Hippocampal formation (tissue), 2 donors: ENCODE data around the gene RUNDC1.
A peak's percentile ranks its signal among the peaks of the same experiment; 100 is the strongest.
"Not testable (repeated sequence)": the region's sequence is repeated elsewhere in the genome, so short reads cannot be mapped to it uniquely, and the experiment has no call there.

Experiments
- DNase-seq, 2 donors: peaks; one replicate each; lab custom pipeline; 2025; lab: John Stamatoyannopoulos, UW

The RUNDC1 gene

DNA sequence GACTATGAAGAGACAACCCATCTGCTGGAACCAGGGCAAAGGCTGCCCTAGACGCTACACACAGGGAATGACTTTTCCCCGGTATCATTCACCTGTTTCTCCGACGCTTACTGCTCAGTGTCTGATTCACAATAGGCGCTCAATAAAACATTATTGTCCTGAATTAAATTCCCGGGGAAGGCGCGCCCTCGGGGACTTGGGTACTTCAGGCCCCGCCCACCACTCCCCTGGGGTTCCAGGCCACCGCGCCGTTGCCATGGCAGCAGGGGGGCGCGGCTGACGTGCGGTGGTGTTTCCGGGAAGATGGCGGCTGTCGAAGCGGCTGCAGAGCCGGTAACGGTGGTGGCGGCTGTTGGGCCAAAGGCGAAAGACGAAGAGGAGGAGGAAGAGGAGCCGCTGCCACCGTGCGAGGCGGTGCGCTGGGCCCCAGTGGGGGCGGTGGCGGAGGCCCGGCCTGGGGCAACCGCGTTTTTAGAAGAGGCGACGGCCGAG is at the start of gene RUNDC1:
RUNDC1 (plus strand) TSS at position 292 of the 492 bp plus-strand sequence; CDS start at position 304, 12 bp downstream.
- DNase-seq = peak; percentile 70 to 86

DNA sequence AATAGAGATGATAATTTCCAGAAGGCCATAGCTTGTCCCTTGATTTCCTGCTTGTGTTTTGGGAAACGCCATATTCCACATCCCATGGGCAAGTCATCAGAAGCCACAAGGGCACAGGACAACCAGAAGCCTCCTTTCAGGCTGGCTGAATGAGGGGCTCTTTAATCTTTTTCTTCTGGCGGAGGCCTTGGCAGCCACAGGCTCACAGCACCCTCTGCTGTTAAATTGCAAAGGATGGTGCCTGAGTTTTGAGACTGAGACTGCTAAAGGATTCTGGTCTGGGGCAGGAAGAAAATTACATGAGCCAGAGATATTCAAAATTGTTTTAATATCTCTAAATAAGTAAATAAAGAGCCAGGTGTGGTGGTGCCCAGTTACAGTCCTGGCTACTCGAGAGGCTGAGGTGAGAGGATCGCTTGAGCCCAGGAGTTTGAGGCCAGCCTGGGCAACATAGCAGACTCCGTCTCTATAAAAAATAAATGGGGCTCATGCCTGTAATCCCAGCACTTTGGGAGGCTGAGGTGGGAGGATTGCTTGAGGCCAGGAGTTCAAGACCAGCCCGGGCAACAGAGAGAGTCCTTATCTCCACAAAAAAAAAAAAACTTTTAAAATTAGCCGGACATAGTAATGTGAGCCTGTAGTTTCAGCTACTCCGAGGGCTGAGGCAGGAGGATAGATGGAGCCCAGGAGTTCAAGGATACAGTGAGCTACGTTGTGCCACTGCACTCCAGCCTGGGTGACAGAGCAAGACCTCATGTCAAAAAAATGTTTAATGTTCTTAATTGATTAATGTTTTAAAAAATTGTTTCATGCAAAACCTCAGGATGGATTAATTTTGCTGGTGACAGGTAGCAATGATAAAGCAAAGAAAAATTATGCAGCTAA is 42.4 kb upstream of the RUNDC1 start:
- peak; percentile 11 to 47 for DNase-seq

DNA sequence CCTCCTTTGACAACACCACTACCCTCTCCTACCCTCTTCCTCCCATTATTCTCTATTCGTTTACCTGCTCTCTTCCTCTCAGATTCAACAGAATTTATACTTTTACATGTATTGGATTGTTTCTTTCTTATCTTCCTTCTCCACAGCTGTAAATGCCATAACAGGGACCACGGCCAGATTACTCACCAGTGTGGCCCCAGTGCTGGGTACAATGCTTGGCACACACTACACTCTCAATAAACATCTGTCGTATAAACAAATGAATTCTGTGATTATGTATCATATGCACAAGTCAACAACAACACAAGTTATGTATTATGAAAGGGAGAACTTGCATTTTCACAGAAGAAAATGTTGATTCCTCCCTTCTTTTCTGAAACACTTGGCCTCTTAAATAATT is 36.2 kb upstream of the RUNDC1 start:
- no peak for DNase-seq

DNA sequence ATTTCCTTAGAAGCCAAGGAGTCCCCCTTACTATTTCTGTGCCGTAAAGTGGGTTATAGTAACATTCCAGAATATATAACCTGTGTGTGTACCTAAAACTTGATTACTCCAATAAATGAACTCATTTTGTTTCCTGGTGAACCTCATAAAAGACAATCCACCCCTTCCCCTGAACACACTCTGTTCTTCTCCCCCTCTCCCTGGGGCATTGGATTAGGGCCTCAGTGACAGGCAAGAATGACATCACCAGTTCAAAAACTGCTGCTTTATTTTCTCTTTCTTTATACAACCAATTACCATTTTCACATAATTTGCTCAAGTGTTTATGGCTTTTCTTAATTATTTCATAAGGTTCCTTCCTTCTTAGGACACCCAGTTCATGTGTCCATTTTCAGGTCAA is 33.6 kb upstream of the RUNDC1 start:
- no peak for DNase-seq

DNA sequence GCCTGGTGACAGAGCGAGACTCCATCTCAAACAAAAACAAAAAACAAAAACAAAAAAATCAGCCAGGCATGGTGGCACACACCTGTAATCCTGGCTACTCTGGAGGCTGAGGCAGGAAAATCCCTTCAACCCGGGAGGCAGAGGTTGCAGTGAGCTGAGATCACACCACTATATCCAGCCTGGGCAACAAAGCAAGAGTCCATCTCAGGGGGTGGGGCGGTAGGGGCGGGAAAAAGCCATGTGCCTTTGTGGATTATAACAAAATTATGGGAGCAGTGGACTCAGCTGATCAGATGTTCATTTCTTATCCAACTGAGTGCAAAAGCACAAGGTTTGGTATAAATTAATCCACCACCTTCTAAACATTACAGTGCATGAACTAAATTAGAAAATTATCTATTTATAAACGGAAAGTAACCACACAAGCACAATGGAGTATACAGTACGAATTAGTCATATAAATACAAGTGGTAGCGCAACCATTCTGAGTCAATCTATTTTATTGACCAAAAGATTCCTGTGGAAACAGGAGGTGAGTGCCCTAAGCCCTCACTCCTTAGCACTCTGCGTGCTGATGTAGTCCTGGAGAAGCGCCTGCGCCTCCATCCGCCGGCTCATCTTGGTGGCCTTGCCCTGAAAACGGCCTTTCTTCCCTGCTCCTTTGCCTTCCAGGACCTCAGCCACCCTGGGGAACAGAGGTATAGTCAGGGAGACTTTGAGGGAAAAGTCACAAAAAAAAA is 30.2 kb upstream of the RUNDC1 start:
- DNase-seq = no peak

DNA sequence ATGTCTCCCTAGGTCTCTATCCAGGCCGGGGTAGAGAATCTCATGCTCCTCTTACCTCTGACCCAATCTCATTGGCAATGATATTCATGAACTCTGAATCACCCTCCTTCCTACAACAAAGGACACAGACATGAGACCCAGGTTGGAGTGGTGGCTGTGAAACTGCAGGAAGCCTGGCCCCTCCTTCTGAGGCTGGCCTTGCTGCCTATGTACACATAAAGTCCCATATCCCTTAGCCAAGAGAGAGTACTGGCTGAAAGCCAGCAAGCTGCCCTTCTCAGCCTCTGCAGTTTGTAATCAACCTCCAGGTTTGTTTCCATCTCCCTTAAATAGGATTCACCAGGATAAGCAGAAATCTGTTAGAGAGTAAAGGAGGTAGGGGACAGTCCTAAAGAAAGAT is 26.7 kb upstream of the RUNDC1 start:
- DNase-seq = no peak

DNA sequence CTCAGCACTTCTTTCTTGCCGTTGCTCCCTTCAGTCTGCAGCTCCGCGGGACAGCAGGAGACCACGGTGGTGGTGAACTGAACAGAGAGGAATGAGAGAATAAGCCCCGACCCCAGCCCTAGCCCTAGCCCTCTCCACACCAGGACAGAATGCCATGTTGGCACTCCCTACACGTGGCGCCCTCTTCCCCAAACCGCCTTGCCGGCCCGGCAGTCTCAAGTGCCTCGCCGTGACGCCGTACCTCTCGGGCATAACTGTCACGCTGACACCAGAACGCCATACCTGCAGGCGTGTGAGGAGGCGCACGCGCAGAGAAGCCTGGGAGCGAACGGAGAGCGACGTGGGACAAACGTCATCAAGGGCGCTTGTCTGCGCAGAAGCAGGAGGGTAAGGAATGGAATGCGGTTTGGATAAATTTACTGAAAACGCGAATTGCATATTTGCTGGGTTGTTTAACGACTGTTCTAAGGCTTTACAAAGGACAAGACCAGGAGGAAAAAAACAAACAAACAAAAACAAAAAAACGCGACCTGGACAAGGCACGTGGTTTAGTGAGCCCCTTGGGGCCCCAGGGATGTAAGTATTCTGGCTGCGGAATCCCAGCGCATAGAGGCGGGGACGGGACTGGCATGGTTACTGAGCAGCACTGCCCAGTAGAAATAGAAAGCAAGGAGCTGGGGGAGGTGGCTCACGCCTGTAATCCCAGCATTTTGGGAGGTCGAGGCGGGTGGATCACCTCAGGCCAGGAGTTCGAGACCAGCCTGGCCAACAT is 16.0 kb upstream of the RUNDC1 start, which contains the start of gene AARSD1:
AARSD1 (minus strand) TSS at position 294 of the 772 bp plus-strand sequence; CDS start at position 280, 14 bp downstream.
- peak; percentile 73 to 81 for DNase-seq

DNA sequence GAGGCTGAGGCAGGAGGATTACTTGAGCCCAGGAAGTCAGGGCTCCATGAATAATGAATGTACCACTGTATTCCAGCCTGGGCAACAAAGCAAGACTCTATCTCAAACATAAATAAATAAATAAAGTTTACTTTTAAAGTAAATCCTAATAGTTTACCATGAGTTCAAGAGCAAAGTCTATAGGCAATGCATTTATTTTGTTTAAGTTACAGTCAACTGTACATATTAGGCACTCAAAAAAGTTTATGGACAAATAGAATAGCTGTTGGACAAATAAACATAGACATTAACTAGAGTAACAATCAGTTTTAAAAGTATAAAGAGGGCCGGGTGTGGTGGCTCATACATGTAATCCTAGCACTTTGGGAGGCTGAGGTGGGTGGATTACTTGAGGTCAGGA is 12.4 kb upstream of the RUNDC1 start:
- no peak for DNase-seq

DNA sequence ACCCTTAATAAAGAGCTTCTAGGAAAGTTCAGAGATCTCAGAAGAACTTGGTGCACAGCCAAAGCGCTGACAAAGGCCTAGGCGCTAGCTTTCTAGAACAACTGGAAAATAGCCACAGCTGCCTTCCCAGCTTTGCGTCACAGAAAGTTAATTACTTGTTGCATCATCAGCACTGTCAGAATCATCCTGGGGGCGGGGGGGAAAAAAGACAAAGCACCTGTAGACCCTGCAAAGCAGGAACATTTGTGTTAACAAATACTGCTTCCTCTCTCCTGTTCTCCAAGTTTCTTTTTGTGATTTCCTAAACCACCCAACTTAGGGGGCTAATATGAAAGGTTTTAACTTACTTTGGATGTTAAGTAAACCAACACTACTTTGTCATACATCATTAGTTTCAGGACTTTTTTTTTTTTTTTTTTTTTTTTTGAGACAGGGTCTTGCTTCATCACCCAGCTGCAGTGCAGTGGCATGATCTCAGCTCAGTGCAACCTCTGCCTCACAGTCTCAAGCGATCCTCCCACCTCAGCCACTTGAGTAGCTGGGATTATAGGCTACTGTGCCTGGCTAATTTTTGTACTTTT is 11.3 kb upstream of the RUNDC1 start:
- DNase-seq = no peak

DNA sequence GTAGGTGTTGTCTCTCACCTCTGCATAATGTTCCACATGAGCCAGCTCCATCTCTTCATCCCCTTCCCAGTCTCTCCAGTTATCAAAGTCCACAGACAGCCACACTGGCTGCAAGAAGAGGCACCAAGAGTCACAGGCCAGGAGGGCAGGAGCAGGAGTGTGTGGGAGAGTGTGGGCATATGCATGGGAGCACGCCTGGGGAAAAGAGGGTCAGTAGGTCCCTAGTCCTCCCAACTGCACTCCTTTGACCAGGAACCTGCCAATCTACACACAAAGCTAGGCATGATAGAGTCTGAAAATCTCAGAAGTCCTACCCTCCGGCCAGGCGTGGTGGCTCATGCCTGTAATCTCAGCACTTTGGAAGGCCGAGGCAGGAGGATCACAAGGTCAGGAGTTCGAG is 8.8 kb upstream of the RUNDC1 start:
- DNase-seq = no peak

DNA sequence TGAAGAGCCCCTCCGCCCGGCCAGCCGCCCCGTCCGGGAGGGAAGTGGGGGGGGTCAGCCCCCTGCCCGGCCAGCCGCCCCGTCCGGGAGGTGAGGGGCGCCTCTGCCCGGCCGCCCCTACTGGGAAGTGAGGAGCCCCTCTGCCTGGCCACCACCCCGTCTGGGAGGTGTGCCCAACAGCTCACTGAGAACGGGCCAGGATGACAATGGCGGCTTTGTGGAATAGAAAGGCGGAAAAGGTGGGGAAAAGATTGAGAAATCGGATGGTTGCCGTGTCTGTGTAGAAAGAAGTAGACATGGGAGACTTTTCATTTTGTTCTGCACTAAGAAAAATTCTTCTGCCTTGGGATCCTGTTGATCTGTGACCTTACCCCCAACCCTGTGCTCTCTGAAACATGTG is 7.0 kb upstream of the RUNDC1 start:
- DNase-seq = not testable (repeated sequence)

DNA sequence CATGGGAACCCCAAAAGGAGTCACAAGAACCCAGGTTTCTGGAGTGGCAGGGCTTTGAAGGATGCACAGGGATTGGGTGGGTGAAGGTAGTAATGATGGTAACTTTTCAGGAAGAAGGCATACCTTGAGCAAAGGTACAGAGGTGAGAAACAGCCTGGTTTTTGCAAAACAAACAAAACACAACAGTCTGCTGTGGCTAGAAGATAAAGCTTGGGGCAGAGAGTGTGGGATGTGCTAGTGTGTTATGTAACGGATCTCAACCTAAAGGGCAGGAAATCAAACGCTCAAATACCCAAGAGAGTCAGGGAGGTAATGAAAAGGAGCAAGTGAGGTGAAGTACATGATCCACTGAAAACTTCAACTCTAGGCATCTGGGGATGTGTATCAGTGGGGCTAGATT is 5.1 kb upstream of the RUNDC1 start:
- no peak for DNase-seq

DNA sequence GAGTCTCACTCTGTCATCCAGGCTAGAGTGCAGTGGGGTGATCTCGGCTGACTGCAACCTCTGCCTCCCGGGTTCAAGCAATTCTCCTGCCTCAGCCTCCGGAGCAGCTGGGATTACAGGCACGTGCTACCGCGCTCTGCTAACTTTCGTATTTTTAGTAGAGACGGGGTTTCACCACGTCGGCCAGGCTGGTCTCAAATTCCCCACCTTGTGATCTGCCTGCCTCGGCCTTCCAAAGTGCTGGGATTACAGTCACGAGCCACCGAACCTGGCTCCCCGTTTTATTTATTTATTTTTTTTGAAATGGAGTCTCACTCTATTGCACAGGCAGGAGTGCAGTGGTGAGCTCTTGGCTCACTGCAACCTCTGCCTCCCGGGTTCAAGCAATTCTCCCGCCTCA is 4.7 kb upstream of the RUNDC1 start:
- not testable (repeated sequence) for DNase-seq

DNA sequence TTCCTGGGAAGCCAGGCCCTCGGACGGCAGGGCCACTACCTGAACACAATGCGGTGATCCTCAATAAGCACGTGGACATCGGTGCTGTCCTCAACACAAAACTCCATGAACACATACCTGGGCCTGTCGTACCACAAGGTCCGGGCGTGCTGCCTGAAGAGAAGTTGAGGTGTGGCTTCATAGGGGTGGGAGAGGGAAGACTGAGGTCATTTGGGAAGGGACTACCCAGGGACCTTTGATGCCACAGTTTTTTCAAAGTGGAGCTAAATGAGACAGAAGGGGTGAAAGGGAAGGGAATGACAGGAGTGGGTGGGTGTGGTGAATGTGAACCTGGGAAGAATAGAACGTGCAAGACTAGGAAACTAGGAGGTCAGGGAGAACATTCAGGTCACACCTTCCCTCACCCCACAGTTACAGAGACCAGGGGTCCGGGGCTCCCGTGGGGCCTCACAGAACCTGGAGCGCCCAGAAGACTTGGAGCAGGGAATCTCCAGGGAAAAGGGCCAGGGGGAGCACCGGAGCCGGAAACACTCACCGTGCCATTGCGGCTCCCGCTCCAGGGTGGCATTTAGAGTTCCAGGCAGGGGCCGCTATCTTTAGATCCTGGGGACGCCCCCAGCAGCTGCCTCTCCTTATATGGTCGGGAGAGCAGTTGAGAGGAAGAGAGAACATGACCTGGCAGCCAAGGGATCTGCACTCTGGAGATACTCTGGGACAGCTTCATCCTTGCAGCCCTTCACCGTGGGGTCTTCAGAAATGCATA is 673 bp upstream of the RUNDC1 start, which contains the start of gene PTGES3L:
PTGES3L (minus strand) TSS at position 570 of the 763 bp plus-strand sequence; CDS start at position 543, 27 bp downstream.
- no peak for DNase-seq

DNA sequence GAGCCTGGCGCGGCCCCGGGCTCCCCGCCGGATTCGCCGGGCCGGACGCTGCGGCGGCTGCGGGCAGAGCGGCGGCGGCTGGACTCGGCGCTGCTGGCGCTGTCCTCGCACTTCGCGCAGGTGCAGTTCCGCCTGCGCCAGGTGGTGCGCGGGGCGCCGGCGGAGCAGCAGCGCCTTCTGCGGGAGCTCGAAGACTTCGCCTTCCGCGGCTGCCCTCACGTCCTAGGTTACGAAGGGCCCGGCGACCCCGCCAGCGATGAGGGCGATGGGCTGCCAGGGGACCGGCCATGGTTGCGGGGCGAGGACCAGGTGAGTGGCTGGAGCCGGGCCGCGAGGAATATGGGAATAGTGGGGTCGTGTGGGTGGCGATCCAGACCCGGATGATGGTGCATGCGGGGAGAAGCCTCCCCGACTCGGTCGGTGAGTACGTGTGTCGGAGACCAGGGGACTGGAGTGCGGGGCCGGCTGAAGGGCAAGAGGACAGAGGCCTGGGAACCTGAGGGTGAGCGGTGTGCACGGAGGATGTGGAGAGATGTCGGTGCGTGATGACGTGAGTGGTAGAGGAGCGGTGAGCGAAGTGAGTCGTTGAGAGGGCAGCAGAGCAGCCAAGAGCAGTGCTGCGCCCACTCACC is 517 bp downstream of the RUNDC1 start:
- DNase-seq = peak in 1 of 2 donors; percentile 16

DNA sequence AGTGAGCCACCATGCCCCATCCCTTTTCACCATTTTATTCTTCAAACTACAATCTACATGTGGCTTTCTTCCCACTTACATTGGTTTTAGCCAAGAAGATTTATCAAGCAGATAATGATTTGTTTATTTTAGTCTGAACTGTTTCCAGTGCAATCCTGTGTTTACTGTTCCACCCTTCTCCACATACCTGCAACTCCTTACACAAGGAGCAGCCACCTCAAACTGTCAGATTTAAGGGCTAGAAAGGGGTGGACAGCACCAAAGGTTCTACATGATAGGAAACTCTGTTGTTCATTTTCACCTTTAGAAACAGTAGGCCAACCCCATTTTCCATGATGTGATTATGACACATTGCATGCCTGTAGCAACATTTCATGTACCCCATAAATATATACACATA is 1.9 kb downstream of the RUNDC1 start:
- no peak for DNase-seq

DNA sequence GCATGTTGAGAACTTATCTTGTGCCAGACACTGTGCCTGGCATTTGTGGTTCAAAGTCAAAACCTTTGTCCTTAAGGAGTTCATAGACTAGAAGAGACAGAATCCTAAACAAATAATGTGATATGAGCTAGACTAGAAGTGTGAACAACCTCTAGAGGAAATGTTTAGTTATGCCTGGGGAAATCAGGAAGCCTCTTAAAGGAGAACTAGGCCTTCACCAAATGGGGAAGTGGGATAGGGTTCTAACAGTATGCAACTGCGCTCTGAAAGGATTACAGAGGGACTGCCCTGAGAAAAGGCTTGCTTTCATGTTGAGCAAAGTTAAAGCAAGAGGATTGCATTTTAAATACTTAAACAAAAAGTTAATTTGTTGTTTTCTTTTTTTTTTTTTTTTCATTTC is 4.9 kb downstream of the RUNDC1 start:
- DNase-seq = no peak

DNA sequence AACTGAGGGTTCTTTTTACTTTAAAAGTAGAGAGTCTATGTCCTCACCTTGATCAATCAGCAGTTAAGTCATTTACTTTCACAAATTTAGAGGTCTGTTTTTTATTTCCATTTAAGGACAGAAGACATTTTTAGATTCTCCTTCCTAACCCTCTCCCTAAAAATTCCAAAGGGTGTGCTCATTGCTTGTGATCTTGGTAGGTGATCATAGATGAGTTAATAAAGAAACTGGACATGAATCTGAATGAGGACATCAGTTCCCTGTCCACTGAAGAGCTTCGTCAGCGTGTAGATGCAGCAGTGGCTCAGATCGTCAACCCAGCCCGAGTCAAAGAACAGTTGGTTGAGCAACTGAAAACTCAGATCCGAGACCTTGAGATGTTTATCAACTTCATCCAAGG is 8.8 kb downstream of the RUNDC1 start:
- no peak for DNase-seq

DNA sequence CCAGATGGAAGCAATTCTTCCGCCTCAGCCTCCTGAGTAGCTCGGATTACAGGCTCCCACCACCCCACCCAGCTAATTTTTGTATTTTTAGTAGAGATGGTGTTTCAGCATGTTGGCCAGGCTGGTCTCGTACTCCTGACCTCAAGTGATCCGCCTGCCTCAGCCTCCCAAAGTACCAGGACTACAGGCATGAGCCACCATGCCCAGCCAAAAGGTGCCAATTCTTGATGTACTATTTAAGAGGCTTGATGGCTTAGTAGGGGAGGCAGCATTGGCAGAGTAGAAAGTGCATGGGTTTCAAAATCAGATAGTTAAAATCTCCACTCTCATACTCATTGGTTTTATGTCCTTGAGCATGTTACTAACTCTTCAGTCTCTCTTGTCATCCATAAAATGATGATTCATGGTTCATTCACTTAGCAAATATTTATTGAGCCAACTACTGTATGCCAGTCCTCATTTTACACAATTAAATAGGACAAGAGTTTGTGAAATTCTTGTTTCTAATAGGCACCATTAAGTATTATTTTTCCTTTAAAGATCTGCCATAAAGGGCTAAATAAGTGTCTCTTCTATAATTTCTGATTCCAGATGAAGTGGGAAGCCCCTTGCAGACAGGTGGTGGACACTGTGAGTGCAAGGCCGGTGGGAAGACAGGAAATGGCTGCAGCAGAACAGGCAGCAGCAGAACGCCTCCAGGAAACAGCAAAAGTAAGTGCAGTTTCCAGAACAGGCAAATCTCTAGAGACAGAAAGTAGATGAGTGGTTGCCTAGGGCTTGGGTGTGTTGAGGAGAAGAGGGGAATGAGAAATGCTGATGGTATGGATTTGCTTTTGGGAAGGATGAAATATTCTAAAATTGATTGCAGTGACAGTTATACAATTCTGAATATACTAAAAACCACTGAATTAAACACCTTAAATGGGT is 9.6 kb downstream of the RUNDC1 start:
- DNase-seq = no peak
